Stimulated activated CD8-positive, alpha-beta memory T cell treated with anti-CD3 and anti-CD28 coated beads, Interleukin-12 subunit alpha, Interleukin-12 subunit beta, amount 100 ng/mL, for 1 hour (primary cell): ENCODE measurements around the gene PLAC8.
"Not testable (repeated sequence)": the region's sequence is repeated elsewhere in the genome, so short reads cannot be mapped to it uniquely, and the experiment has no call there.

Experiments
- DNase-seq: peaks from one replicate; pipeline ENCODE4 v3.0.0-alpha.2; 2020; ENCODE audit warnings: low read depth

Gene PLAC8

GRCh38 chr4:83067058-83067639 lies 47.4 kb downstream of the PLAC8 start:
- no peak for DNase-seq

GRCh38 chr4:83065266-83065665 lies 49.3 kb downstream of the PLAC8 start:
- DNase-seq: no peak

- DNase-seq: no peak
Observed at GRCh38 chr4:83062739-83063138, 51.8 kb downstream of the PLAC8 start.

GRCh38 chr4:83054928-83055327 lies 59.6 kb downstream of the PLAC8 start:
- no peak for DNase-seq

GRCh38 chr4:83048781-83049180 lies 65.7 kb downstream of the PLAC8 start:
- not testable (repeated sequence) for DNase-seq

GRCh38 chr4:83046693-83047473 lies 67.6 kb downstream of the PLAC8 start:
- no peak for DNase-seq

GRCh38 chr4:83043801-83044407 lies 70.6 kb downstream of the PLAC8 start:
- DNase-seq: no peak

- not testable (repeated sequence) for DNase-seq
Observed at GRCh38 chr4:83043157-83043556, 71.4 kb downstream of the PLAC8 start.

GRCh38 chr4:83040269-83040668 lies 74.3 kb downstream of the PLAC8 start:
- DNase-seq: no peak
